HepG2 (cell line): ENCODE results near the gene KLF15. TPM values are rescaled to one million over a fixed set of nuclear protein-coding genes. Genes with fewer than 3 reads are reported as not detected.

Source experiments
- ATAC-seq: fragments of 200-7000 bp; cut with Tn5 transposase; 3 replicates; pipeline ENCODE4 v1.9.1; 2020; ENCODE audit warnings: mild to moderate bottlenecking, moderate library complexity
- BruUV-seq: library from RNA; stranded (reverse); fragments of 400-500 nt; replicated peaks from 2 replicates; lab custom pipeline; 2021; lab: Mats Ljungman, UMichigan
- CTCF ChIA-PET: fragments of 300-600 bp; formaldehyde crosslinking; extraction: SDS; loops from one replicate; lab custom pipeline; 2021; ENCODE audit warnings: low total read pairs, inconsistent platforms, low intra/inter-chr PET ratio; lab: Yijun Ruan, JAX
- POLR2A ChIA-PET: fragments of 350-600 bp; sonication (Branson Sonifier 250); formaldehyde crosslinking; loops from one replicate; lab custom pipeline; 2020; ENCODE audit warnings: antibody characterized with exemption, inconsistent platforms; lab: Yijun Ruan, JAX
- DNase-seq: peaks from one replicate; pipeline ENCODE4 v3.0.0-alpha.2; 2015; ENCODE audit warnings: low spot score
- FAIRE-seq: peaks from 3 replicates; lab custom pipeline; 2011; peaks lifted over from hg19 to GRCh38; lab: Jason Lieb, UNC
- H2AFZ ChIP-seq: one replicate; pipeline ENCODE4 v1.6.1; 2011; ENCODE audit warnings: low read length, inconsistent platforms
- H3K27ac ChIP-seq: fragments of 300-600 bp; 3 replicates; pipeline ENCODE4 v1.8.0; 2011; ENCODE audit warnings: mixed run types, mild to moderate bottlenecking, mixed read lengths, low read length, inconsistent platforms; ENCODE audit not compliant: insufficient read depth; ENCODE audit errors: extremely low read length
- H3K27me3 ChIP-seq, 2 experiments: fragments of 200-600 bp in 1 of 2; 2 replicates in 1 of 2; 3 replicates in 1 of 2; pipeline versions ENCODE4 v1.6.0 to v1.8.0; 2011; ENCODE audit warnings: low read length in 2 of 2, mild to moderate bottlenecking in 2 of 2, moderate library complexity in 2 of 2, inconsistent platforms in 1 of 2; ENCODE audit not compliant: insufficient read depth in 2 of 2, control insufficient read depth in 1 of 2
- H3K36me3 ChIP-seq, 2 experiments: fragments of 200-600 bp in 1 of 2; replicated peaks in 1 of 2; 2 replicates in 1 of 2; 3 replicates in 1 of 2; pipeline versions ENCODE4 v1.5.1 to v1.8.0; 2011; ENCODE audit warnings: low read length in 2 of 2, inconsistent platforms in 1 of 2; ENCODE audit not compliant: insufficient read depth in 2 of 2, control insufficient read depth in 1 of 2
- H3K4me1 ChIP-seq: 2 replicates; pipeline ENCODE4 v1.5.1; 2012; ENCODE audit warnings: low read length, inconsistent platforms; ENCODE audit not compliant: insufficient read depth
- H3K4me2 ChIP-seq: 2 replicates; pipeline ENCODE4 v1.6.0; 2011; ENCODE audit warnings: low read depth, low read length, inconsistent platforms
- H3K4me3 ChIP-seq, 3 experiments: fragments of 200-600 bp in 1 of 3; sonication (generic), shearing (Covaris generic) in 1 of 3; replicated peaks in 1 of 3; 2 replicates each; pipeline ENCODE4 v1.5.1; 2011 to 2016; ENCODE audit warnings: low read length in 3 of 3, inconsistent platforms in 2 of 3, low read depth in 2 of 3, mild to moderate bottlenecking in 2 of 3, control low read depth in 1 of 3, mixed read lengths in 1 of 3; ENCODE audit not compliant: insufficient read depth in 1 of 3
- H3K79me2 ChIP-seq: one replicate; pipeline ENCODE4 v1.6.1; 2011; ENCODE audit warnings: low read length, inconsistent platforms; ENCODE audit not compliant: insufficient read depth
- H3K9ac ChIP-seq: 2 replicates; pipeline ENCODE4 v1.6.0; 2011; ENCODE audit warnings: mild to moderate bottlenecking, low read depth, low read length, inconsistent platforms; ENCODE audit not compliant: insufficient read depth
- H3K9me3 ChIP-seq: 2 replicates; pipeline ENCODE4 v1.5.1; 2012; ENCODE audit warnings: mild to moderate bottlenecking, low read length
- H4K20me1 ChIP-seq: 2 replicates; pipeline ENCODE4 v1.6.0; 2011; ENCODE audit warnings: inconsistent platforms, mild to moderate bottlenecking, low read length, moderate library complexity; ENCODE audit not compliant: insufficient read depth
- HIC2 ChIP-seq: sonication (generic); formaldehyde crosslinking; IDR thresholded peaks from 2 replicates; pipeline ENCODE4 v1.9.0; 2022; ENCODE audit warnings: low read depth, missing genetic modification reagents
- ISL2 ChIP-seq: sonication (generic); formaldehyde crosslinking; IDR thresholded peaks from 2 replicates; pipeline ENCODE4 v1.5.0; 2020; ENCODE audit warnings: missing genetic modification reagents
- MAFK ChIP-seq, 2 experiments: IDR thresholded peaks in 1 of 2; conservative IDR thresholded peaks in 1 of 2; 2 replicates each; pipeline ENCODE4 v1.6.1; 2011; ENCODE audit warnings: improper control_type of control experiment in 2 of 2, low read length in 2 of 2
- MXD1 ChIP-seq: sonication (generic); formaldehyde crosslinking; IDR thresholded peaks from 2 replicates; pipeline ENCODE4 v1.4.0; 2020; ENCODE audit warnings: mild to moderate bottlenecking, missing genetic modification reagents
- MYNN ChIP-seq: sonication (generic); formaldehyde crosslinking; IDR thresholded peaks from 2 replicates; pipeline ENCODE4 v1.4.0; 2020; ENCODE audit warnings: mild to moderate bottlenecking, low read depth, missing genetic modification reagents
- NR1H2 ChIP-seq: sonication (generic); formaldehyde crosslinking; IDR thresholded peaks from 2 replicates; pipeline ENCODE4 v1.8.1; 2022; ENCODE audit warnings: low read depth, missing genetic modification reagents, borderline replicate concordance
- PRDM4 ChIP-seq: sonication (generic); formaldehyde crosslinking; IDR thresholded peaks from 2 replicates; pipeline ENCODE4 v1.9.0; 2021; ENCODE audit warnings: missing genetic modification reagents, borderline replicate concordance
- UBTF ChIP-seq: sonication (generic); formaldehyde crosslinking; IDR thresholded peaks from 2 replicates; pipeline ENCODE4 v1.4.0; 2020; ENCODE audit warnings: mild to moderate bottlenecking, missing genetic modification reagents
- ZBTB14 ChIP-seq: sonication (generic); formaldehyde crosslinking; IDR thresholded peaks from 2 replicates; pipeline ENCODE4 v1.4.0; 2020; ENCODE audit warnings: missing genetic modification reagents
- ZC3H13 ChIP-seq: sonication (generic); formaldehyde crosslinking; IDR thresholded peaks from 2 replicates; pipeline ENCODE4 v1.8.1; 2023; ENCODE audit warnings: mild to moderate bottlenecking, missing genetic modification reagents, moderate library complexity
- ZC3H4 ChIP-seq: sonication (generic); formaldehyde crosslinking; IDR thresholded peaks from 2 replicates; pipeline ENCODE4 v1.4.0; 2020; ENCODE audit warnings: missing genetic modification reagents, borderline replicate concordance
- ZSCAN31 ChIP-seq: sonication (generic); formaldehyde crosslinking; IDR thresholded peaks from 2 replicates; pipeline ENCODE4 v1.5.0; 2020; ENCODE audit warnings: low read depth, mild to moderate bottlenecking, missing genetic modification reagents
- WGBS: methylation state at CpG from one replicate; pipeline ENCODE4 v1.1.6; 2017; ENCODE audit warnings: low lambda C conversion rate; 5-methylcytosine and 5-hydroxymethylcytosine counted together
- in situ Hi-C: cut with HindIII; loops from 2 replicates; pipeline ENCODE4 v1.10.0; 2017; ENCODE audit warnings: low pct_unique_long_range_greater_than_20kb; ENCODE audit not compliant: extremely low pct_ligation_motif_present
- intact Hi-C: fragments of 100-400 bp; cut with micrococcal nuclease; formaldehyde crosslinking; loops from one replicate; pipeline ENCODE4 v1.10.0; 2022; ENCODE audit not compliant: unreplicated experiment
- polyA plus RNA-seq, 8 experiments: library from polyadenylated mRNA; depleted of rRNA in 3 of 8; stranded (reverse) in 7 of 8; unstranded in 1 of 8; fragments of >200 nt; fragmentation: Illumina TruSeq in 4 of 8; extraction: Trizol in 4 of 8; gene quantifications; 2 replicates each; pipeline versions ENCODE4 v1.2.1 to v1.2.3, GENCODE V29; 2011 to 2016; ENCODE audit warnings: low read depth in 4 of 8, missing spikeins in 1 of 8, mixed read lengths in 1 of 8; ENCODE audit not compliant: insufficient read depth in 1 of 8
- total RNA-seq, 5 experiments: library from RNA; depleted of rRNA; stranded (reverse); fragments of >200 nt; fragmentation: Illumina TruSeq; extraction: Trizol; gene quantifications; 2 replicates each; pipeline ENCODE4 v1.2.3, GENCODE V29; 2016; ENCODE audit warnings: low read depth in 1 of 5

KLF15 gene
- total and polyA plus RNA-seq, 2 of the 13 experiments (the other 11 are each of a cell fraction or from before 2014, with no cell fraction given) = 7.1 to 7.8 TPM

- Histone ChIP-seq H3K27me3 (peaks cover 6 to 35% of the 10 kb centered on the region in 2 experiments; a peak in 4 of 5 replicates), H3K36me3 (no peaks in the 10 kb centered on the region), H3K27ac (peak overlapping the region; percentile 75), H3K4me3 (peak overlapping the region; percentile 61 to 80 (median 71)), H3K9ac (peak overlapping the region; percentile 80), H3K4me2 (peak overlapping the region; percentile 91), H3K9me3 (no peaks in the 10 kb centered on the region), H2AFZ (no peak overlapping the region), H4K20me1 (no peaks in the 10 kb centered on the region), H3K79me2 (no peaks in the 10 kb centered on the region), H3K4me1 (peaks cover 49% of the 10 kb centered on the region)
- ATAC-seq = peak; percentile 23
- WGBS = 0% methylated on average over 5 of the region's 100 CpGs
- no peak for DNase-seq
- no TSS peak for BruUV-seq
- ChIA-PET POLR2A (interaction anchor here (0.8 to 1.3 kb wide), 2 partner anchors 89 to 91 kb away, joined by 3 to 4 read pairs; no protein-coding TSS in a partner anchor), CTCF (interaction anchor here (1.1 kb wide), 1 partner anchor 33 kb away, joined by 3 read pairs; no protein-coding TSS in a partner anchor)
- no peak for FAIRE-seq
- intact Hi-C loops (loop anchor here (2.0 kb wide), 2 partner anchors 78 to 90 kb away; no protein-coding TSS in a partner anchor), in situ Hi-C loops (loop anchor here (5.0 to 25.0 kb wide), 2 partner anchors 89 to 219 kb away; no protein-coding TSS in a partner anchor)
- 0 out of 2 replicates have a peak, but pooled peaks have one; percentile 43 for TF ChIP-seq ZC3H13 (CRISPR knock-in tag)
- no peak for TF ChIP-seq ISL2
- no peak for TF ChIP-seq ZBTB14 (CRISPR knock-in tag)
- TF ChIP-seq NR1H2 (CRISPR knock-in tag) = peak; percentile 46
- peak; percentile 42; the same call in 1 of the 2 replicates for TF ChIP-seq UBTF
- peak; percentile 40; the same call in 1 of the 2 replicates for TF ChIP-seq HIC2 (CRISPR knock-in tag)
- peak; percentile 99 for TF ChIP-seq MYNN (CRISPR knock-in tag)
- no peak for TF ChIP-seq MAFK (conservative IDR thresholded peaks at IDR 0.05 in 1 of 2, IDR thresholded peaks at IDR 0.05 in 1 of 2; ENCODE audit: low read length in 2 of 2)
- TF ChIP-seq ZC3H4 = 0 out of 2 replicates have a peak, but pooled peaks have one; percentile 56
- no peak for TF ChIP-seq PRDM4 (CRISPR knock-in tag)
- 0 out of 2 replicates have a peak, but pooled peaks have one; percentile 8 for TF ChIP-seq ZSCAN31 (CRISPR knock-in tag)
- TF ChIP-seq MXD1 (CRISPR knock-in tag) = 0 out of 2 replicates have a peak, but pooled peaks have one; percentile 11
Observed at GRCh38 chr3:126356373-126357264, 589 bp downstream of the KLF15 start.
